ENCODE results near the gene ASPSCR1. TPM values are rescaled to one million over a fixed set of nuclear protein-coding genes. Genes with fewer than 3 reads are reported as not detected.
A peak's percentile ranks its signal among the peaks of the same experiment; 100 is the strongest.

ASPSCR1 gene
- total and polyA plus RNA-seq, 2 of the 13 experiments (the other 11 are each of a cell fraction or from before 2014, with no cell fraction given), result 274 to 314 TPM

- TF ChIP-seq, protein P1, sequence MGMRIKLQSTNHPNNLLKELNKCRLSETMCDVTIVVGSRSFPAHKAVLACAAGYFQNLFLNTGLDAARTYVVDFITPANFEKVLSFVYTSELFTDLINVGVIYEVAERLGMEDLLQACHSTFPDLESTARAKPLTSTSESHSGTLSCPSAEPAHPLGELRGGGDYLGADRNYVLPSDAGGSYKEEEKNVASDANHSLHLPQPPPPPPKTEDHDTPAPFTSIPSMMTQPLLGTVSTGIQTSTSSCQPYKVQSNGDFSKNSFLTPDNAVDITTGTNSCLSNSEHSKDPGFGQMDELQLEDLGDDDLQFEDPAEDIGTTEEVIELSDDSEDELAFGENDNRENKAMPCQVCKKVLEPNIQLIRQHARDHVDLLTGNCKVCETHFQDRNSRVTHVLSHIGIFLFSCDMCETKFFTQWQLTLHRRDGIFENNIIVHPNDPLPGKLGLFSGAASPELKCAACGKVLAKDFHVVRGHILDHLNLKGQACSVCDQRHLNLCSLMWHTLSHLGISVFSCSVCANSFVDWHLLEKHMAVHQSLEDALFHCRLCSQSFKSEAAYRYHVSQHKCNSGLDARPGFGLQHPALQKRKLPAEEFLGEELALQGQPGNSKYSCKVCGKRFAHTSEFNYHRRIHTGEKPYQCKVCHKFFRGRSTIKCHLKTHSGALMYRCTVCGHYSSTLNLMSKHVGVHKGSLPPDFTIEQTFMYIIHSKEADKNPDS (CRISPR knock-in tag; IDR thresholded peaks at IDR 0.05), result no peak
- TF ChIP-seq PITX1 (CRISPR knock-in tag; IDR thresholded peaks at IDR 0.05) (no peak), KAT2B (IDR thresholded peaks at IDR 0.05; ENCODE audit: borderline replicate concordance, low read depth, low read length) (no peak), REXO4 (CRISPR knock-in tag; IDR thresholded peaks at IDR 0.05; ENCODE audit: borderline replicate concordance) (no peak), TRIM24 (CRISPR knock-in tag; IDR thresholded peaks at IDR 0.05) (no peak), FIP1L1 (IDR thresholded peaks at IDR 0.05; ENCODE audit: borderline replicate concordance, insufficient read depth, low read depth, low read length) (no peak), MBNL3 (CRISPR knock-in tag; conservative IDR thresholded peaks at IDR 0.05) (no peak), SATB2 (CRISPR knock-in tag; IDR thresholded peaks at IDR 0.05) (no peak), SP4 (CRISPR knock-in tag; IDR thresholded peaks at IDR 0.05) (0 out of 2 replicates have a peak, but pooled peaks have one; percentile 3), ZNF704 (CRISPR knock-in tag; IDR thresholded peaks at IDR 0.05; ENCODE audit: borderline replicate concordance) (0 out of 2 replicates have a peak, but pooled peaks have one; percentile 42), ZBED4 (CRISPR knock-in tag; IDR thresholded peaks at IDR 0.05; ENCODE audit: borderline replicate concordance) (no peak), FOXP1 (IDR thresholded peaks at IDR 0.05) (no peak), FOXP1 (CRISPR knock-in tag; IDR thresholded peaks at IDR 0.05) (no peak), ZNF776 (CRISPR knock-in tag; IDR thresholded peaks at IDR 0.05) (no peak), ATF5 (CRISPR knock-in tag; IDR thresholded peaks at IDR 0.05; ENCODE audit: low read depth) (no peak; the same call in 1 of the 2 replicates), TARDBP (CRISPR knock-in tag; IDR thresholded peaks at IDR 0.05) (no peak), ZNF83 (CRISPR knock-in tag; IDR thresholded peaks at IDR 0.05; ENCODE audit: borderline replicate concordance) (no peak)
- TF ChIP-seq, protein P2, sequence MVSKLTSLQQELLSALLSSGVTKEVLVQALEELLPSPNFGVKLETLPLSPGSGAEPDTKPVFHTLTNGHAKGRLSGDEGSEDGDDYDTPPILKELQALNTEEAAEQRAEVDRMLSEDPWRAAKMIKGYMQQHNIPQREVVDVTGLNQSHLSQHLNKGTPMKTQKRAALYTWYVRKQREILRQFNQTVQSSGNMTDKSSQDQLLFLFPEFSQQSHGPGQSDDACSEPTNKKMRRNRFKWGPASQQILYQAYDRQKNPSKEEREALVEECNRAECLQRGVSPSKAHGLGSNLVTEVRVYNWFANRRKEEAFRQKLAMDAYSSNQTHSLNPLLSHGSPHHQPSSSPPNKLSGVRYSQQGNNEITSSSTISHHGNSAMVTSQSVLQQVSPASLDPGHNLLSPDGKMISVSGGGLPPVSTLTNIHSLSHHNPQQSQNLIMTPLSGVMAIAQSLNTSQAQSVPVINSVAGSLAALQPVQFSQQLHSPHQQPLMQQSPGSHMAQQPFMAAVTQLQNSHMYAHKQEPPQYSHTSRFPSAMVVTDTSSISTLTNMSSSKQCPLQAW (CRISPR knock-in tag; IDR thresholded peaks at IDR 0.05), result no peak
Observed at GRCh38 chr17:82064433-82065192, 87.2 kb downstream of the ASPSCR1 start (continued).
